H9 (cell line): ENCODE results near the gene SHISA9. TPM values are rescaled to one million over a fixed set of nuclear protein-coding genes. Genes with fewer than 3 reads are reported as not detected.

ENCODE experiments used
- DNase-seq: peaks from one replicate; pipeline ENCODE4 v3.0.0-alpha.2; 2017
- H2AFZ ChIP-seq: one replicate; pipeline ENCODE4 v1.6.1; 2013; ENCODE audit warnings: mild to moderate bottlenecking, low read length, control low read depth, moderate library complexity
- H2AK5ac ChIP-seq: 2 replicates; pipeline ENCODE4 v1.6.1; 2013; ENCODE audit warnings: low read length, control low read depth, mixed read lengths; ENCODE audit not compliant: insufficient read length
- H2BK120ac ChIP-seq: one replicate; pipeline ENCODE4 v1.6.1; 2013; ENCODE audit warnings: low read depth, mild to moderate bottlenecking, low read length, control low read depth, inconsistent platforms; ENCODE audit not compliant: poor library complexity, severe bottlenecking
- H2BK12ac ChIP-seq: 2 replicates; pipeline ENCODE4 v1.6.1; 2013; ENCODE audit warnings: low read length, control low read depth, mixed read lengths, low read depth; ENCODE audit not compliant: insufficient read length
- H2BK15ac ChIP-seq: 2 replicates; pipeline ENCODE4 v1.6.1; 2013; ENCODE audit warnings: low read depth, low read length, control low read depth
- H2BK20ac ChIP-seq: one replicate; pipeline ENCODE4 v1.6.1; 2013; ENCODE audit warnings: low read depth, mild to moderate bottlenecking, low read length, control low read depth, inconsistent platforms; ENCODE audit not compliant: poor library complexity, severe bottlenecking
- H2BK5ac ChIP-seq: 2 replicates; pipeline ENCODE4 v1.6.1; 2013; ENCODE audit warnings: low read length, control low read depth, mixed read lengths; ENCODE audit not compliant: insufficient read length
- H3K14ac ChIP-seq: 2 replicates; pipeline ENCODE4 v1.6.1; 2013; ENCODE audit warnings: low read length, control low read depth; ENCODE audit not compliant: insufficient read depth
- H3K18ac ChIP-seq: 2 replicates; pipeline ENCODE4 v1.6.1; 2013; ENCODE audit warnings: low read depth, mild to moderate bottlenecking, mixed read lengths, low read length, control low read depth; ENCODE audit not compliant: insufficient read length
- H3K23ac ChIP-seq: 2 replicates; pipeline ENCODE4 v1.6.1; 2013; ENCODE audit warnings: low read length, control low read depth, mixed read lengths, low read depth; ENCODE audit not compliant: insufficient read length
- H3K23me2 ChIP-seq: 2 replicates; pipeline ENCODE4 v1.6.1; 2013; ENCODE audit warnings: low read depth, mild to moderate bottlenecking, mixed read lengths, low read length, control low read depth; ENCODE audit not compliant: insufficient read length, poor library complexity, severe bottlenecking
- H3K27ac ChIP-seq: 2 replicates; pipeline ENCODE4 v1.5.1; 2013; ENCODE audit warnings: low read length, control low read depth, mixed read lengths, low read depth; ENCODE audit not compliant: insufficient read length
- H3K27me3 ChIP-seq: 2 replicates; pipeline ENCODE4 v1.6.1; 2013; ENCODE audit warnings: low read length, control low read depth, inconsistent platforms; ENCODE audit not compliant: insufficient read depth
- H3K4ac ChIP-seq: 2 replicates; pipeline ENCODE4 v1.6.1; 2013; ENCODE audit warnings: low read depth, mild to moderate bottlenecking, control low read depth, inconsistent platforms, low read length, moderate library complexity
- H3K4me1 ChIP-seq: 2 replicates; pipeline ENCODE4 v1.6.1; 2013; ENCODE audit warnings: low read length, control low read depth, inconsistent platforms; ENCODE audit not compliant: insufficient read depth
- H3K4me2 ChIP-seq: 2 replicates; pipeline ENCODE4 v1.6.1; 2013; ENCODE audit warnings: low read length, control low read depth, mixed read lengths; ENCODE audit not compliant: insufficient read length, insufficient read depth
- H3K56ac ChIP-seq: 2 replicates; pipeline ENCODE4 v1.6.1; 2013; ENCODE audit warnings: low read depth, mild to moderate bottlenecking, mixed read lengths, low read length, control low read depth; ENCODE audit not compliant: insufficient read length
- H3K79me1 ChIP-seq: 2 replicates; pipeline ENCODE4 v1.6.1; 2013; ENCODE audit warnings: low read depth, mild to moderate bottlenecking, moderate library complexity, low read length, control low read depth, inconsistent platforms; ENCODE audit not compliant: insufficient read depth, poor library complexity, severe bottlenecking
- H3K79me2 ChIP-seq: 2 replicates; pipeline ENCODE4 v1.6.1; 2013; ENCODE audit warnings: low read length, control low read depth, inconsistent platforms; ENCODE audit not compliant: insufficient read depth
- H3K9ac ChIP-seq: 2 replicates; pipeline ENCODE4 v1.6.1; 2013; ENCODE audit warnings: low read length, control low read depth, mixed read lengths; ENCODE audit not compliant: insufficient read length; ENCODE audit errors: extremely low read depth
- H3K9me3 ChIP-seq: one replicate; pipeline ENCODE4 v1.6.1; 2013; ENCODE audit warnings: low read depth, low read length, inconsistent platforms; ENCODE audit not compliant: control insufficient read depth
- H3T11ph ChIP-seq: one replicate; pipeline ENCODE4 v1.6.1; 2013; ENCODE audit warnings: mild to moderate bottlenecking, low read length, control low read depth, inconsistent platforms
- H4K20me1 ChIP-seq: one replicate; pipeline ENCODE4 v1.6.1; 2013; ENCODE audit not compliant: control insufficient read depth, insufficient read length, insufficient read depth
- H4K5ac ChIP-seq: 2 replicates; pipeline ENCODE4 v1.6.1; 2013; ENCODE audit warnings: low read depth, mild to moderate bottlenecking, mixed read lengths, low read length, control low read depth; ENCODE audit not compliant: insufficient read length
- H4K8ac ChIP-seq: replicated peaks from 2 replicates; pipeline ENCODE4 v1.6.1; 2013; ENCODE audit warnings: low read length, control low read depth, mixed read lengths, low read depth; ENCODE audit not compliant: insufficient read length
- H4K91ac ChIP-seq: 2 replicates; pipeline ENCODE4 v1.6.1; 2013; ENCODE audit warnings: low read depth, mild to moderate bottlenecking, moderate library complexity, mixed read lengths, low read length, control low read depth; ENCODE audit not compliant: insufficient read length
- H3K27ac Mint-ChIP-seq, 3 experiments: 2 replicates in 2 of 3; 3 replicates in 1 of 3; pipeline ENCODE4 v1.8.0; 2020 to 2021; ENCODE audit warnings: mixed read lengths in 3 of 3, mild to moderate bottlenecking in 1 of 3, moderate library complexity in 1 of 3
- H3K27me3 Mint-ChIP-seq: 2 replicates; pipeline ENCODE4 v1.8.0; 2021; ENCODE audit warnings: low read depth, mild to moderate bottlenecking, moderate library complexity, mixed read lengths
- H3K36me3 Mint-ChIP-seq, 3 experiments: 2 replicates in 2 of 3; 3 replicates in 1 of 3; pipeline ENCODE4 v1.8.0; 2020 to 2021; ENCODE audit warnings: low read depth in 3 of 3, mixed read lengths in 3 of 3; ENCODE audit not compliant: insufficient read depth in 1 of 3
- H3K4me1 Mint-ChIP-seq, 2 experiments: 2 replicates each; pipeline ENCODE4 v1.8.0; 2020; ENCODE audit warnings: mixed read lengths in 2 of 2
- H3K4me3 Mint-ChIP-seq, 2 experiments: 2 replicates in 1 of 2; 3 replicates in 1 of 2; pipeline ENCODE4 v1.8.0; 2020 to 2021; ENCODE audit warnings: mild to moderate bottlenecking in 2 of 2, mixed read lengths in 2 of 2, moderate library complexity in 1 of 2
- H3K9me3 Mint-ChIP-seq, 2 experiments: 2 replicates in 1 of 2; 3 replicates in 1 of 2; pipeline ENCODE4 v1.8.0; 2020; ENCODE audit warnings: mild to moderate bottlenecking in 2 of 2, mixed read lengths in 2 of 2, moderate library complexity in 1 of 2
- CTCF ChIP-seq: fragments of 200-600 bp; sonication (generic); conservative IDR thresholded peaks from 3 replicates; pipeline ENCODE4 v1.8.0; 2021; ENCODE audit warnings: antibody characterized with exemption, mild to moderate bottlenecking
- WGBS: extraction: QIAGEN DNeasy Blood & Tissue Kit; methylation state at CpG from one replicate; pipeline ENCODE4 v1.1.7; 2013; ENCODE audit warnings: missing lambda C conversion rate, low lambda C conversion rate, mixed read lengths; ENCODE audit not compliant: insufficient read length; ENCODE audit errors: extremely low coverage; 5-methylcytosine and 5-hydroxymethylcytosine counted together
- total RNA-seq: library from RNA; stranded (reverse); gene quantifications from 2 replicates; pipeline ENCODE4 v1.2.1, GENCODE V29; 2021

SHISA9 gene
- total RNA-seq, 1 experiment from 2014 or later, result 7.0 TPM

- Histone ChIP-seq H3K23me2 (no peaks in the 10 kb centered on the region), H3K9ac (no peak overlapping the region), H2BK5ac (no peak overlapping the region), H3K18ac (no peak overlapping the region), H2BK20ac (no peak overlapping the region), H3K27me3 (no peaks in the 10 kb centered on the region), H2BK15ac (no peak overlapping the region), H2AK5ac (no peak overlapping the region), H4K5ac (no peak overlapping the region), H2BK12ac (no peak overlapping the region), H3T11ph (no peak overlapping the region), H3K4ac (no peak overlapping the region), H4K8ac (no peak overlapping the region), H3K56ac (no peak overlapping the region), H3K14ac (no peak overlapping the region), H3K4me1 (no peaks in the 10 kb centered on the region), H3K9me3 (no peaks in the 10 kb centered on the region), H3K79me2 (no peaks in the 10 kb centered on the region), H3K4me2 (no peak overlapping the region), H2BK120ac (no peak overlapping the region), H4K20me1 (no peaks in the 10 kb centered on the region), H2AFZ (no peak overlapping the region), H3K27ac (no peak overlapping the region), H3K23ac (no peak overlapping the region), H3K79me1 (no peaks in the 10 kb centered on the region), H4K91ac (no peak overlapping the region)
- DNase-seq, result no peak
- no peak overlapping the region; a peak in 1 of 7 replicates for H3K27ac Mint-ChIP-seq
- H3K9me3 Mint-ChIP-seq, result peaks cover 2 to 3% of the 10 kb centered on the region in 2 experiments; a peak in 3 of 5 replicates
- H3K4me3 Mint-ChIP-seq, result no peak overlapping the region
- no peaks in the 10 kb centered on the region for H3K4me1 Mint-ChIP-seq
- H3K36me3 Mint-ChIP-seq, result peaks cover 3 to 20% (median 13%) of the 10 kb centered on the region in 3 experiments; a peak in 5 of 7 replicates
- no peak for TF ChIP-seq CTCF
- H3K27me3 Mint-ChIP-seq, result peaks cover 2% of the 10 kb centered on the region; the same call in 1 of the 2 replicates
- WGBS, result no CpG with 5 or more reads among the region's 6 CpGs
These were observed 60.2 kb downstream of the SHISA9 start for GRCh38 chr16:12961626-12962025.
